ENCODE data around the gene ARHGAP21. TPM values are rescaled to one million over a fixed set of nuclear protein-coding genes. Genes with fewer than 3 reads are reported as not detected.

Gene ARHGAP21
- polyA plus RNA-seq, 1 experiment, result 126 TPM

- ChIA-PET CTCF (interaction anchor here (1.3 kb wide), 1 partner anchor 567 kb away, joined by 5 read pairs; no protein-coding TSS in a partner anchor), POLR2A (no interaction called here)
- H3K27me3 ChIP-seq (ENCODE audit: control insufficient read depth, insufficient read depth, low read length), result no peaks in the 10 kb centered on the region
- DNase-seq (ENCODE audit: low read depth, low spot score), result no peak
- TF ChIP-seq CTCF (IDR thresholded peaks at IDR 0.05; ENCODE audit: low read depth, low read length), result no peak
- H3K27ac ChIP-seq (ENCODE audit: low read depth, low read length), result no peak overlapping the region
- H3K9me3 ChIP-seq (ENCODE audit: control insufficient read depth, insufficient read depth, low read length), result peaks cover 6% of the 10 kb centered on the region; the same call in 1 of the 2 replicates
- no peak overlapping the region for H3K4me3 ChIP-seq (ENCODE audit: low read depth, low read length)
Observed at GRCh38 chr10:24561453-24561852, 162.2 kb downstream of the ARHGAP21 start.

- CTCF ChIA-PET, result interaction anchor here (0.5 to 2.9 kb wide), 16 partner anchors 10 to 1399 kb away, joined by 3 to 33 read pairs (median 4); no protein-coding TSS in a partner anchor
- POLR2A ChIA-PET, result interaction anchor here (0.6 kb wide), 1 partner anchor 139 kb away, joined by 4 read pairs; no protein-coding TSS in a partner anchor
- peak; percentile 77 for TF ChIP-seq CTCF (IDR thresholded peaks at IDR 0.05; ENCODE audit: low read depth, low read length)
Observed at GRCh38 chr10:24556750-24557742, 166.6 kb downstream of the ARHGAP21 start.

GRCh38 chr10:24556126-24556749 lies 167.4 kb downstream of the ARHGAP21 start:
- DNase-seq (ENCODE audit: low read depth, low spot score), result no peak
- CTCF ChIA-PET, result interaction anchor here (0.5 to 2.9 kb wide), 10 partner anchors 9 to 1398 kb away, joined by 3 to 33 read pairs (median 7); no protein-coding TSS in a partner anchor
- no peak overlapping the region for H3K27ac ChIP-seq (ENCODE audit: low read depth, low read length)
- H3K4me3 ChIP-seq (ENCODE audit: low read depth, low read length), result no peak overlapping the region
- POLR2A ChIA-PET, result no interaction called here
- no peak for TF ChIP-seq CTCF (IDR thresholded peaks at IDR 0.05; ENCODE audit: low read depth, low read length)
- H3K27me3 ChIP-seq (ENCODE audit: control insufficient read depth, insufficient read depth, low read length), result peaks cover 16% of the 10 kb centered on the region
- H3K9me3 ChIP-seq (ENCODE audit: control insufficient read depth, insufficient read depth, low read length), result peaks cover 6% of the 10 kb centered on the region; the same call in 1 of the 2 replicates

More at GRCh38 chr10:24556750-24557742, 166.6 kb downstream of the ARHGAP21 start:
- Histone ChIP-seq H3K27me3 (ENCODE audit: control insufficient read depth, insufficient read depth, low read length) (peaks cover 16% of the 10 kb centered on the region), H3K4me3 (ENCODE audit: low read depth, low read length) (no peak overlapping the region), H3K27ac (ENCODE audit: low read depth, low read length) (no peak overlapping the region), H3K9me3 (ENCODE audit: control insufficient read depth, insufficient read depth, low read length) (peaks cover 6% of the 10 kb centered on the region; the same call in 1 of the 2 replicates)
- peak; percentile 59 for DNase-seq (ENCODE audit: low read depth, low spot score)

DNA sequence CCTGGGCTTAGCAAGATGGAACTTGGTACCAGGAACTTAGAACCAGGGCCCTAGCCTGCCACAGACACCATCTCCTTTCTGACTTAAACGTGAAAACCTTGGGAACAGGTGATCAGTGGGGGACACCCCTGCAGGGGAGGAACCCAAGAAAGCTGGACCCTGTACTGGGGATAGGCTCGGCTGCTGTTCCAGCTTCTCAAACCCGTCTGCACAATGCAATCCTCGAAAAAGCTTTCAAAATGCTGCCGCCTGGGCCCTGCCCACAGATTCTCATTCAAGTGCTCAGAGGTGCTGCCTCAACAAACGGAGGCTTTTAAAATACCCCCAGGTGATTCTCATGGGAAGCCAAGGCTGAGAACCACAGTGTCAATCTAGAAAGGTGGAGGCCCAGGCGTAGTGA lies 169.7 kb downstream of the ARHGAP21 start:
- peaks cover 16% of the 10 kb centered on the region for H3K27me3 ChIP-seq (ENCODE audit: control insufficient read depth, insufficient read depth, low read length)
- DNase-seq (ENCODE audit: low read depth, low spot score), result no peak
- no peak overlapping the region for H3K4me3 ChIP-seq (ENCODE audit: low read depth, low read length)
- TF ChIP-seq CTCF (IDR thresholded peaks at IDR 0.05; ENCODE audit: low read depth, low read length), result no peak
- CTCF ChIA-PET, result interaction anchor here (1.5 kb wide), 1 partner anchor 559 kb away, joined by 6 read pairs; no protein-coding TSS in a partner anchor
- POLR2A ChIA-PET, result no interaction called here
- H3K27ac ChIP-seq (ENCODE audit: low read depth, low read length), result no peak overlapping the region
- H3K9me3 ChIP-seq (ENCODE audit: control insufficient read depth, insufficient read depth, low read length), result no peaks in the 10 kb centered on the region

Measured in AG04450 (cell line).